GM19467 (cell line): Measurements from ENCODE around the gene NETO1.

Experiments
- ATAC-seq: cut with Tn5 transposase; IDR thresholded peaks from one replicate; pipeline ENCODE4 v1.9.1; 2021; ENCODE audit warnings: mild to moderate bottlenecking, moderate library complexity; ENCODE audit not compliant: unreplicated experiment

Gene NETO1

GRCh38 chr18:72846736-72847533 is 20.9 kb downstream of the NETO1 start:
- no peak for ATAC-seq

GRCh38 chr18:72843743-72844142 is 24.0 kb downstream of the NETO1 start:
- ATAC-seq, result no peak

DNA sequence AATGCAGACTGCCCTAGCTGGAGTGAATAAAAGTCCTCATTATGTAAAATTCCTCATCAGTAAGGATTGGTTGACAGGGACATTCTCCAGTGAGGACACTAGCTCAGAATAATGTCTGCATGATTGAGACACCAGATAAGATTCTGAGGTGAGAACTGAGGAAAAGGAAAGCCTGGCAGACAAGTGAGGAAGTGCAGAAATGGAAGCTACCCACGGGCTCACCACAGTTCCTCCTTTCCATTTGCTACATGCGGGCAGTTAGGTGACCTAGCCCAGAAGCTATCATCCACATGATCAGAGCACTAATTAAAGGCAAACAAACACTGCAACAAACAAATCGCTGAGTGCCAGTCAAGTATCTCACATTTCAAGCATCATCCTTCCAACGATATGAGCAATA is 27.7 kb downstream of the NETO1 start:
- no peak for ATAC-seq

DNA sequence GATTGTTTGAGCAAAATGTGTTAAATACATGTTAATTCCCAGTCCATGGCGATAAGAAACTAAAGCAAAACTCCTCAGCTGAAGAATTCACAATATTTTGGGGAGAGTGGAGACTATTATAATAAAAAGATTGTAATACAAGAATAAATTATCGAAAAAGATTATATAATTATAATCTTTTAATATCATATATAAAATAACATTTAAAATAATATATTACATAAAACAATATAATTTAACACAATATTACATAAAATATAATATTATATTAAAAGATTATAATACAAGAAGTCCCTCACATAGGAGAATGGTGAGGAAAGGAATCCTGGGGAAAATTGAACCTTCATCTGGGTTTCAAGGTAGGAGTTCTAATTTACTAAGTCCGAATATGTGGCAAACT is 33.1 kb downstream of the NETO1 start:
- ATAC-seq, result no peak

DNA sequence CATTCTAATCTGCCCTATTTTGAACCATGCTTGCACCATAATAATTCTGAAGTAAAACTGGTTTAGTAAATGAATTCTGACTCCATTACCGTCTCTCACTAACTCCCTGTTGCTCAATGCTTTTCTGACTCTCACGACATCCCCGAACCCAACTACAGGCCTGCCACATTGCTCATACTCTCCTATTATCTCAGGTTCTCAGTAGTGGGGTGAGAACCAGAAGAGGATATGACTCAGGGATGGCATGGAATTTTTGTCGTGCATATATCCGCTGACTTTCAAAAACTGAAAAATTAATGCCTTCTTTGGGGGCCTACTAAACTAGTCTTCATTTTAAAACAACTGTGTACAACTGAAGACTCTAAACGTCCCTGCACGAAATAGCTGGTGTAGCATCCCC is 34.3 kb downstream of the NETO1 start:
- ATAC-seq, result no peak

DNA sequence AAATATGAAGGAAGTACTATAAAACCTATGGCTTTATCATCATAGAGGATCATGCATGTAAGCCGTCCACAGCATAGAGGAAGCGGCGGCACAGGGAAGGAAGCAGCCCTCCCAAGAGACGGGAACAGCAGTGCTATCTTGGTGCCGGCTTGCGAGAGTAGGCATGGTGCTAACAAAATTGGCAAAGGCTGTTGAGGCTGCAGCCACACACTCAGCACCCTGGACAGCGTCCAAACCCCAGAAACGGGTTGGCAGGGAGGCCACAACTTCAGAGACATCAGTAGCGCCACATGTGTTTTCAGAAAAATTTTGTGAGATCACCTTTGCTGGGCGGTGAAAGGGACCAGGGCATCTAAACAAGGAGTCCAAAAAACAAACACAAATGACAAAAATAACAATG is 37.7 kb downstream of the NETO1 start:
- no peak for ATAC-seq

DNA sequence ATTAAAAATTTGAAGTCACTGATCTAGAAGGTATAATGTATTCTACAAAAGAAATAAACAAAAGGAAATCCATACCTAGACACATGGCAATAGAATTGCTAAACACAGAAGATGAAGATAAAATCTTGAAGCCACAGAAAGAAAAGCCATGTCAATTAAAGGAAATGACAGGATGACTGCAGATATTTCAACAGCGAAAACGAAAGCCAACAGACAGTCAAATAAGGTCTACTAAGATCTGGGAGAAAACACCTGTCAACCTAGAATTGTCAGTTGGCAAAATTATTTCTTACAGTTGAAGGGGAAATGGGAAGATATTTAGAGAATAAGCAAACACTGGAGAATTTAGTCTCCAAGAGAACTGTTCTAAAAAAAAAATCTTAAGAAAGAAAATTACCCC is 39.2 kb downstream of the NETO1 start:
- ATAC-seq, result no peak

DNA sequence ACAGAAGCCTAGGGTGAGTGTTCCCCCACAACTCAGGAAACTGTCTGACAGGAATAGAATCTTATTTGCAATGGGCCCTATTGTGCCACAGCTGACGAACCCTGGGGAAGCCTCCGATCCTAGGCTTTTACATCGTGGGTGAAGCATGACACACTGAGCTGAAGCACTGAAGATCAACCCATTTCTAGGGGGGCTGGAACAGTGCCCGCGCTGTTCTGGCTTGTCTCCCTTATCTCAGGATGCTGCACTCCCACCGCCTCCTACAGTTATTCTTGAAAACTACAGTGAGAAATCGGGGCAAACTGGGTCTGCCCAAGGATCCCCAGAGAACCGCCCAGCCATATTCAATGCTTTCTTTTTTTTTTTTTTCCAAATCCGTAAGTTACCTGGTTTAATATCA is 41.1 kb downstream of the NETO1 start:
- ATAC-seq, result no peak

GRCh38 chr18:72823345-72823744 is 44.4 kb downstream of the NETO1 start:
- no peak for ATAC-seq

DNA sequence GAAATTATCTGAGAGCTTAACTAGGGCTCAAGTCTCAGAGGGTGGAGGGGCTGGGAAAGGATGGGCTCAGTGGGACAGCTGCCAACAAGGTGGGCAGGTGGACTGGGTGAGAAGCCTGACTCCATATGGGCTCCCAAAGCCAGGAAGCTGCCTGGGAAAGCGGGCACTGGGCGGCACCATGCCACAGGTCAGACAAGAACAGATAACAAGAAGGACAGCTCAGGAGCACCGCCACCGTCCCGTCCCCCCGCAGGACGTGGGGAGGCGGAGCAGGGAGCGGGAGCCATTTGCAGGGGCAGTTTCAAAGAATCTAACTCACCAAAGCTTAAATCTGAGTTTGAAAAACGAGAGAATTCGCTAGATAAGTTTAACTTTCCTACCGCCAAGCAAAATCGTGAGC is 45.6 kb downstream of the NETO1 start:
- no peak for ATAC-seq

GRCh38 chr18:72820571-72820970 is 47.2 kb downstream of the NETO1 start:
- ATAC-seq, result no peak

- ATAC-seq, result no peak
These were observed 48.7 kb downstream of the NETO1 start for GRCh38 chr18:72819050-72819449.

GRCh38 chr18:72811047-72811446 is 56.7 kb downstream of the NETO1 start:
- ATAC-seq, result peak; percentile 74

- ATAC-seq, result no peak
These were observed 59.1 kb downstream of the NETO1 start for GRCh38 chr18:72808680-72809079.

DNA sequence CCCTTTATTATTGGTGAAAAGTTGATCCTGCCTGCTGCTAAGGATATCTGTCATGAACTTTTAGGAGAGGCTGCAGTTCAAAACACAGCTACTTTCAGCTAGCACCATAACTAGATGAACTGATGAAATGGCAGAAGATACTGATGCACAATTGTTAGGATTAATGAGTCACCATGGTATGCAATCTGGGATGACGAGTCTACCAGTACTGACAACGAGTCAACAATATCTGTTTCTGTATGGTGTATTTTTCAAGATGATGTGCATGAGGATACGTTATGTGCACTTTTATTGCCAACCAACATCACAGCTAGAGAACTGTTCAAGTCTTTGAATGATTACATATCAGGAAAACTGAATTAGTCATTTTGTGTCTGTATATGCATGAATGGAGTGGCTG is 68.7 kb downstream of the NETO1 start:
- no peak for ATAC-seq

DNA sequence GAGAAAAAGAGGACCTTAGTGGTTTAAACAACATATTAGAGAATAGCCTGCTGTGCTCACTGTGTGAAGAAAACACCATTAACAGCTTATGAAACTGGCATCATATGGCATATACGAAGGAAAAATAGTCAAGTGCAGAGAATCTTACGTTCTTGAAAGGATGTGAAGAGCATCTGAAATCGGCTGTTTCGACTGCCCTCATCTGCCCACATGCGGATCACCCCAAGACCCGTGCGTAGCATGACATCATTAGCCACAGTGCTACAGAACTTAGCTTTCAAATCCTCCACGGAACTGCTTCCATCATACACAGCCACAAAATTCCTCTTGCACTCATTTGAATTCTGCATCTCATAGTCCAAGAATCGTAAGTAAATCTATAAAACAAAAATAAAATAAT is 84.3 kb downstream of the NETO1 start:
- no peak for ATAC-seq

GRCh38 chr18:72774914-72775313 is 92.9 kb downstream of the NETO1 start:
- no peak for ATAC-seq

DNA sequence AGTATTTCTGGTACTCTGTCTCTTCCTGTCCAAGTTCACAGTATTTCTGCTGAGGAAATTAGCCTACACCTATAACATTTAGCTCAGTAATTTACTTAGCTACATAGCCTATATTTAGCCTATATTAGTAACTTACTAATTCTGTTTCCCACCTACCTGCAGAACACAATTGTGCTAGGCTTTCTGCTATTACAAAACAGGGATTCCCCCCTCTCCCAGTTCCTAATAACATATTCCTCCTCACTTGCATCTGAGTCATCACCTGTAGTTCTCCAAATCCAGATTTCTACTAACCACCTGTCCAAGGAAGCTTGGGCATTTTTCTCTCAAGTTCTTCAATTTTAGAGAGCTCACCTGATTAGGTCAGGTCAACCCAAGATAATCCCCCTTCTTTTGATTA is 94.9 kb downstream of the NETO1 start:
- ATAC-seq, result no peak

DNA sequence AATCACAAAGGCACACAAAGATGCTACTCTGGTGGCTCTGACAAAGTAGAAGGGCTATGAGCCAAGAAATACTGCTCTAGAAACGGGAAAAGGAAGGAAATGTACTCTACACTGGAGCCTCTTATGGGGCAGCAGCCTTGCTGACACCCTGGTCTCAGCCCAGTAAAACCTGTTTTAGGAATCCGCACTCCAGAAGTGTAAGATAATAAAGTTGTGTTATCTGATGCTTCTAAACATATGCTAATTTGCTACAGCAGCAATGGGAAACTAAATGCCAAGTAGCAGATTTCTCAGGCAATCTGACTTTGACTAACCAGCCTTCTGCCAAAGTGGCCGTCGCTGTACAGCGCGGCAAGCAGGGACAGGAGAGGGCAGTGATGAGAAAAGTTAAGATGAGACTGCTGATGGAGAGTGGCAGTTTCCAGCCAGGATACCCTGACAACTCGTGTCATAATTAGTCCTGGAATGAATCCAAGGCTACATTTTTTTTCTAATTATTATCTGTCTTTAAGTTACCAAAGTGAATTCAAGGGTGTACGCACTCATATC is 99.0 kb downstream of the NETO1 start:
- ATAC-seq, result no peak

- ATAC-seq, result peak; percentile 88
These were observed 105.2 kb downstream of the NETO1 start for GRCh38 chr18:72762515-72763122.

DNA sequence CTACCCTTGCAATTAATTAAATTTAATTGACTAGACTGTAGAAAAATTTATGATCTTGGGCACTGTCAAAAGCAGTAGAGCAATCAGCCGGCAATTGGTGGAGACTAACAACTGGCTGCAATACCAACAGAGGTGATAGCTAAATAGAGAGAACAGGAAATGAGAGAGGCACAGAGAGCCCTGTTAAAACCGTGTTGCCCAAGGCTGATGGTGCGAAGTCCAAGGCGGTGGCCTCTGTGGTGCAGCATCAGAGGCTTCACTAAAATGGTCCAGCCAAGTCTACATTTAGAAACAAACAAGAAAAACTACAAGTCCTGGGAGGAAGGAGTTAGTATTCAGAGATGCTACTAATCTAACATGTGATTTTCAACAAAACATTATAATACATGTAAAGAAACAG is 115.6 kb downstream of the NETO1 start:
- ATAC-seq, result no peak

DNA sequence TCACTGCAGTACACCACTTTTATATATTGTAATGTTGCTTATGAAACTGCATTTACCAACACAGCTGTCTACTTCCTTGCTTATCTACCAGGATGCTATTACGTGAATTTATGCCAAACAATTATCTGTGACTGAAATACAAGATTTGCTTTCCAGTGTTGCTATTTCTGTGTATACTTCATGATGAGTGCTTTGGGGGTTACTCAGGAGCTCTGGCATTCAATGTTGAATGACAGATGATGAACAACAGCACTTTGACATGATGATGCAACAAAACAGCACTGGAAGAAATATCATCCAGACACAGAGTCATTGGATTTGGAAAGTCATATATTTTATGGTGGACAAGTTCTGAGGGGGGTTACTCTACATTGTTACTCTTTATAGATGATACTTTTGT is 125.8 kb downstream of the NETO1 start:
- no peak for ATAC-seq
